NCI-H187 (cell line): ENCODE measurements around the gene NEURL2.

ENCODE experiments used
- DNase-seq, 2 experiments: peaks; one replicate each; lab custom pipeline; 2025; lab: John Stamatoyannopoulos, UW

The NEURL2 gene

GRCh38 chr20:45872626-45873025 is 18.4 kb downstream of the NEURL2 start:
- no peak for DNase-seq

GRCh38 chr20:45867819-45868176 is 23.2 kb downstream of the NEURL2 start:
- no peak for DNase-seq

GRCh38 chr20:45867136-45867818 is 23.7 kb downstream of the NEURL2 start:
- DNase-seq, result no peak

GRCh38 chr20:45866454-45866853 is 24.6 kb downstream of the NEURL2 start:
- DNase-seq, result no peak

- no peak for DNase-seq
These were observed 27.2 kb downstream of the NEURL2 start for GRCh38 chr20:45863543-45864470.

GRCh38 chr20:45861221-45862075 is 29.6 kb downstream of the NEURL2 start:
- no peak for DNase-seq

GRCh38 chr20:45860560-45861220 is 30.3 kb downstream of the NEURL2 start:
- DNase-seq, result no peak

GRCh38 chr20:45859916-45860315 is 31.1 kb downstream of the NEURL2 start:
- no peak for DNase-seq

GRCh38 chr20:45857882-45858216 is 33.2 kb downstream of the NEURL2 start:
- no peak for DNase-seq

GRCh38 chr20:45857114-45857881 is 33.7 kb downstream of the NEURL2 start, which contains the start of the genes ACOT8 and ZSWIM3:
Gene ACOT8 (minus strand): TSS chr20:45857392. CDS start chr20:45857315, 77 bp downstream.
Gene ZSWIM3 (plus strand): TSS chr20:45857614. CDS start chr20:45857826, 212 bp downstream.
- DNase-seq, result peak; percentile 88 to 97

- DNase-seq, result no peak
These were observed 37.5 kb downstream of the NEURL2 start for GRCh38 chr20:45853484-45853883.

GRCh38 chr20:45852326-45852725 is 38.7 kb downstream of the NEURL2 start:
- no peak for DNase-seq

GRCh38 chr20:45851501-45851900 is 39.5 kb downstream of the NEURL2 start:
- DNase-seq, result no peak

GRCh38 chr20:45850926-45851325 is 40.1 kb downstream of the NEURL2 start:
- DNase-seq, result no peak

GRCh38 chr20:45850238-45850637 is 40.8 kb downstream of the NEURL2 start:
- no peak for DNase-seq

GRCh38 chr20:45848969-45849582 is 41.9 kb downstream of the NEURL2 start:
- DNase-seq, result no peak

GRCh38 chr20:45848421-45848820 is 42.6 kb downstream of the NEURL2 start:
- DNase-seq, result no peak

- DNase-seq, result no peak
These were observed 45.6 kb downstream of the NEURL2 start for GRCh38 chr20:45845452-45845851.

- no peak for DNase-seq
These were observed 47.5 kb downstream of the NEURL2 start for GRCh38 chr20:45843506-45843905.

GRCh38 chr20:45842169-45842812 is 48.7 kb downstream of the NEURL2 start:
- DNase-seq, result no peak
